SU-DHL-6 (cell line): Measurements from ENCODE around the gene CHEK1.

Experiments used
- H2AFZ ChIP-seq: fragments of 200-600 bp; sonication (generic); 2 replicates; pipeline ENCODE4 v1.6.1; 2014; ENCODE audit warnings: low read depth, mild to moderate bottlenecking, moderate library complexity, mixed read lengths, antibody characterized with exemption, low read length; ENCODE audit not compliant: severe bottlenecking
- H3F3A ChIP-seq: fragments of 200-600 bp; shearing (Covaris generic); 2 replicates; pipeline ENCODE4 v1.6.0; 2016; ENCODE audit warnings: antibody characterized with exemption, mild to moderate bottlenecking; ENCODE audit not compliant: insufficient read depth
- H3K27ac ChIP-seq: fragments of 200-600 bp; sonication (generic); 2 replicates; pipeline ENCODE4 v1.5.1; 2016; ENCODE audit warnings: low read depth, mild to moderate bottlenecking, low read length, moderate library complexity, mixed read lengths
- H3K27me3 ChIP-seq: fragments of 200-600 bp; sonication (generic), shearing (Covaris generic); 2 replicates; pipeline ENCODE4 v1.6.0; 2014; ENCODE audit warnings: mild to moderate bottlenecking, low read length
- H3K36me3 ChIP-seq: fragments of 200-600 bp; sonication (generic); 2 replicates; pipeline ENCODE4 v1.6.1; 2014; ENCODE audit warnings: mild to moderate bottlenecking, low read length, mixed read lengths
- H3K4me2 ChIP-seq: fragments of 300-600, 200-600 bp; shearing (Covaris generic), sonication (generic); 2 replicates; pipeline ENCODE4 v1.6.0; 2014; ENCODE audit warnings: low read length, low read depth, mild to moderate bottlenecking; ENCODE audit not compliant: poor library complexity, severe bottlenecking
- H3K4me3 ChIP-seq: fragments of 200-600 bp; sonication (generic); 2 replicates; pipeline ENCODE4 v1.5.1; 2014; ENCODE audit warnings: antibody characterized with exemption, low read length, mild to moderate bottlenecking, mixed read lengths; ENCODE audit not compliant: insufficient read depth, poor library complexity, severe bottlenecking
- H3K79me2 ChIP-seq: fragments of 200-600 bp; sonication (generic); 2 replicates; pipeline ENCODE4 v1.6.1; 2014; ENCODE audit warnings: mild to moderate bottlenecking, low read length, moderate library complexity; ENCODE audit not compliant: insufficient read depth
- H3K9ac ChIP-seq: fragments of 200-600 bp; sonication (generic); 2 replicates; pipeline ENCODE4 v1.7.0; 2014; ENCODE audit warnings: mild to moderate bottlenecking, low read length
- H3K9me2 ChIP-seq: fragments of 200-600 bp; sonication (generic); replicated peaks from 2 replicates; pipeline ENCODE4 v1.6.1; 2014; ENCODE audit warnings: low read length; ENCODE audit not compliant: insufficient read depth
- H3K9me3 ChIP-seq: fragments of 200-600 bp; sonication (generic); 2 replicates; pipeline ENCODE4 v1.6.1; 2014; ENCODE audit warnings: low read length, mixed read lengths; ENCODE audit not compliant: insufficient read depth
- H4K20me1 ChIP-seq: fragments of 200-600 bp; sonication (generic); 2 replicates; pipeline ENCODE4 v1.6.1; 2014; ENCODE audit warnings: low read depth, mild to moderate bottlenecking, antibody characterized with exemption, low read length, moderate library complexity, mixed read lengths
- EZH2phosphoT487 ChIP-seq: fragments of 200-600 bp; sonication (generic), shearing (Covaris generic); conservative IDR thresholded peaks from 2 replicates; pipeline ENCODE4 v1.6.1; 2018; ENCODE audit warnings: mild to moderate bottlenecking, antibody characterized with exemption, low read length, moderate library complexity, mixed read lengths
- TF ChIP-seq, protein P1 (sequence below): fragments of 200-600 bp; sonication (generic); IDR thresholded peaks from one replicate; pipeline ENCODE4 v1.5.1; 2017; ENCODE audit warnings: antibody characterized with exemption, mild to moderate bottlenecking, low read length, moderate library complexity; ENCODE audit not compliant: insufficient read depth, poor library complexity, severe bottlenecking

CHEK1 gene

DNA sequence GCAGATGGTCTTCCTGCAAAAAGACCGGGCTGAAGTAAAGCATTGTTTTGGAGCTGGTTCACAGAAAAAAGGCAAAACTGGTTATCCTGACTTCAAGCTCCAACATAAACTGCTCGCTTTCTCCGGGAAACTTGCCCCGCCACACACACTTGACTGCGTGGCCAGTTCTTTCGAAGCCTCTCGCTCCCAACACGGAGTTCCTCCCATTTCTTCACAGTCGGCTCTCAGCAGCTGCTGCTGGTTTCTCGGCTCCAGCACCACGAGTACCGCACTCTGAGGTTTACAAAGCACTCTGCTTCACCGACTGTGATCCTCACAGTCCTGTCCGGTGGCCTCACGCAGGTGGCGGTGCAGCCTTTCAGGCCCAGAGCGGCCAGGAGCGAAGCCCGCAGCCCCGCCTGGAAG is 264 bp downstream of the CHEK1 start:
- no peaks in the 10 kb centered on the region for H3K27me3 ChIP-seq
- H3K9ac ChIP-seq: peak overlapping the region; percentile 89
- H3K36me3 ChIP-seq: peaks cover 8% of the 10 kb centered on the region; the same call in 1 of the 2 replicates
- peak overlapping the region; percentile 90 for H3K4me2 ChIP-seq
- H3K79me2 ChIP-seq: peaks cover 33% of the 10 kb centered on the region
- no peaks in the 10 kb centered on the region for H4K20me1 ChIP-seq
- H3K27ac ChIP-seq: peak overlapping the region; percentile 90
- H3K9me2 ChIP-seq: no peaks in the 10 kb centered on the region
- peaks cover 5% of the 10 kb centered on the region; the same call in 1 of the 2 replicates for H3F3A ChIP-seq
- no peaks in the 10 kb centered on the region for H3K9me3 ChIP-seq
- TF ChIP-seq, protein P1, sequence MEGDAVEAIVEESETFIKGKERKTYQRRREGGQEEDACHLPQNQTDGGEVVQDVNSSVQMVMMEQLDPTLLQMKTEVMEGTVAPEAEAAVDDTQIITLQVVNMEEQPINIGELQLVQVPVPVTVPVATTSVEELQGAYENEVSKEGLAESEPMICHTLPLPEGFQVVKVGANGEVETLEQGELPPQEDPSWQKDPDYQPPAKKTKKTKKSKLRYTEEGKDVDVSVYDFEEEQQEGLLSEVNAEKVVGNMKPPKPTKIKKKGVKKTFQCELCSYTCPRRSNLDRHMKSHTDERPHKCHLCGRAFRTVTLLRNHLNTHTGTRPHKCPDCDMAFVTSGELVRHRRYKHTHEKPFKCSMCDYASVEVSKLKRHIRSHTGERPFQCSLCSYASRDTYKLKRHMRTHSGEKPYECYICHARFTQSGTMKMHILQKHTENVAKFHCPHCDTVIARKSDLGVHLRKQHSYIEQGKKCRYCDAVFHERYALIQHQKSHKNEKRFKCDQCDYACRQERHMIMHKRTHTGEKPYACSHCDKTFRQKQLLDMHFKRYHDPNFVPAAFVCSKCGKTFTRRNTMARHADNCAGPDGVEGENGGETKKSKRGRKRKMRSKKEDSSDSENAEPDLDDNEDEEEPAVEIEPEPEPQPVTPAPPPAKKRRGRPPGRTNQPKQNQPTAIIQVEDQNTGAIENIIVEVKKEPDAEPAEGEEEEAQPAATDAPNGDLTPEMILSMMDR: no peak
- no peak for TF ChIP-seq EZH2phosphoT487
- no peak overlapping the region for H2AFZ ChIP-seq
- peak overlapping the region; percentile 83 for H3K4me3 ChIP-seq

DNA sequence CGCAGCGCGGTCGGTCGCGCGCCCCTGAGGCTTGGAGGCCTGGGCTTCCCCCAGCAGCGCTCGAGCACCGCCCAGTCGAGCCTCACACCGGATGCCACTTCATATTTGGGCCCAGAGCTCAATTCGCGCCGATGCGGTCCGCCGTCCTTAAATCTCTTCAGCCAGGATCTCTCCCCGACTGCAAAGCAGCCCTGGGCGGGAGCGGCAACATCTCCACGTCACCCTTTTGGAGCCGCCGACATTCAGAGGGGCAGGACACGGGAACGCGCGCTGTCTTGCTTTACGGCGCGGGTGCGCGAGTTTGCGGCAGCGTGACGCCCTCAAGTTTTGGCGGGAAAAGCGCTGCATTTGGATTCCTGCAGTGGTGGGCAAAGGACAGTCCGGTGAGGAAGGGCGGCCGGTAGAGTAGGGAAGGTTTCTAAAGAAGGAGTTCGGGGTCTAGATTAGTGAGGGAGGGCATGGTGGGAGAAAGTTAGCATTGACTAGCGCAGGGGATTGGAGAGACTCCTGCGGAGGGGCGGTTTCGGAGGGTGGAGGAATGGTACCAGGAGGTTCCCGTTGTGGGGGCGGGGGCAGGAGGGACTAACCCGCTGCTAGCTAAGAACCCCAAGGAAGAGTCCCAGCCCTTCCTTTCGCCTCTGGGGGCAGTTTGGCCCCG is 796 bp downstream of the CHEK1 start:
- no peaks in the 10 kb centered on the region for H3K9me3 ChIP-seq
- H3K79me2 ChIP-seq: peaks cover 33% of the 10 kb centered on the region
- peak overlapping the region; percentile 83 for H3K4me3 ChIP-seq
- no peak for TF ChIP-seq EZH2phosphoT487
- TF ChIP-seq, protein P1: no peak
- H3K9ac ChIP-seq: peak overlapping the region; percentile 89
- peaks cover 5% of the 10 kb centered on the region; the same call in 1 of the 2 replicates for H3F3A ChIP-seq
- H3K36me3 ChIP-seq: peaks cover 8% of the 10 kb centered on the region; the same call in 1 of the 2 replicates
- H3K27ac ChIP-seq: peak overlapping the region; percentile 90
- H2AFZ ChIP-seq: peak overlapping the region; percentile 29
- no peaks in the 10 kb centered on the region for H4K20me1 ChIP-seq
- peak overlapping the region; percentile 90 for H3K4me2 ChIP-seq
- no peaks in the 10 kb centered on the region for H3K9me2 ChIP-seq
- H3K27me3 ChIP-seq: no peaks in the 10 kb centered on the region

DNA sequence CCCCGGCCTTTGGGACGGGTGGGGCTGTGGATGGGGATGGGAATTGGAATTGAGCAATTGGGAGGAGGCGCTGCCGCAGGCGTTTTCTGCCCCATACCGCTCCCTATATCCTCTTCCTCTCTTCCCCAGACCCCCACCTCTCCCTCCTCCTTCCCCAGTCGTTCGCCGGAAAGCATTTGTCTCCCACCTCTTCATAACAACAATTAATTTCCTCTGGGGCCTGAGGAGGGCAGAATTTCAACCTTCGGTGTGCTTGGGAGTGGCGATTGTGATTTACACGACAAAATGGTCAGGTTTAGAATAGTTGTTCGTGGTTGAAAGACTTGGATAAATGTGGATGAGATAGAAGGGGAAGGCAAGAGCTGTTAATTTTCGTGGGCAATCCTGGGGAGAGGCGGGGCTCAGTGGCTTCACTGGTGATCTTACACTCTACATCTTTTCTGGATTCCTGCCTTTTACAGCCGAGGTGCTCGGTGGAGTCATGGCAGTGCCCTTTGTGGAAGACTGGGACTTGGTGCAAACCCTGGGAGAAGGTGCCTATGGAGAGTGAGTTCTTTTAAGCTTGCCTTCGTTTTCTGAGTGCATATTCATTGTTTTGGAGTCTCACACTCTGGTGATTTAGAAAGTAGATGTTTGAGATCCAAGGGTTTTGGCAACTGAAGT is 1.5 kb downstream of the CHEK1 start:
- Histone ChIP-seq H3K4me2 (peak overlapping the region; percentile 90), H3K4me3 (peak overlapping the region; percentile 83), H3F3A (peaks cover 5% of the 10 kb centered on the region; the same call in 1 of the 2 replicates), H3K9me3 (no peaks in the 10 kb centered on the region), H3K9ac (peak overlapping the region; percentile 89), H2AFZ (peak overlapping the region; percentile 29), H3K36me3 (peaks cover 5% of the 10 kb centered on the region; the same call in 1 of the 2 replicates), H4K20me1 (no peaks in the 10 kb centered on the region), H3K27me3 (no peaks in the 10 kb centered on the region), H3K27ac (peak overlapping the region; percentile 90), H3K9me2 (no peaks in the 10 kb centered on the region), H3K79me2 (peaks cover 33% of the 10 kb centered on the region)
- no peak for TF ChIP-seq EZH2phosphoT487
- TF ChIP-seq, protein P1: peak; percentile 17
